GM18519 (cell line): ENCODE results near the gene ZDHHC23.

Experiments used
- ATAC-seq: cut with Tn5 transposase; IDR thresholded peaks from one replicate; pipeline ENCODE4 v1.9.1; 2021; ENCODE audit warnings: mild to moderate bottlenecking, moderate library complexity; ENCODE audit not compliant: unreplicated experiment, low FRiP score

The ZDHHC23 gene

GRCh38 chr3:113985541-113985940, 37.7 kb downstream of the ZDHHC23 start:
- no peak for ATAC-seq

GRCh38 chr3:114005481-114005880, 57.7 kb downstream of the ZDHHC23 start:
- ATAC-seq, result peak; percentile 84

GRCh38 chr3:114011059-114011797, 63.4 kb downstream of the ZDHHC23 start:
- ATAC-seq, result peak; percentile 70
